ENCODE measurements around the gene HIPK2. TPM values are rescaled to one million over a fixed set of nuclear protein-coding genes. Genes with fewer than 3 reads are reported as not detected.
A peak's percentile ranks its signal among the peaks of the same experiment; 100 is the strongest.

The HIPK2 gene
- total RNA-seq, 6 experiments from 2014 or later = 48.5 to 68.0 (median 59.6) TPM

GRCh38 chr7:139702811-139703486 lies 74.8 kb downstream of the HIPK2 start:
- no peaks in the 10 kb centered on the region for H3K9me3 ChIP-seq
- H3K4me1 ChIP-seq = peaks cover 2 to 33% (median 16%) of the 10 kb centered on the region in 4 donors
- 33% methylated on average over 10 of the region's 10 CpGs for WGBS (ENCODE audit: insufficient coverage, low coverage, low lambda C conversion rate, missing lambda C conversion rate)
- TF ChIP-seq POLR2A (IDR thresholded peaks at IDR 0.05) = no peak
- no peak for TF ChIP-seq CTCF (IDR thresholded peaks at IDR 0.05)
- H3K27me3 ChIP-seq = no peaks in the 10 kb centered on the region
- peak; percentile 63 to 66 (median 64) for ATAC-seq
- intact Hi-C loops (cut with DNase I) = no loop called here
- no peak overlapping the region for H3K4me3 ChIP-seq
- peaks cover 0 to 5% (median 4%) of the 10 kb centered on the region in 4 donors for H3K36me3 ChIP-seq
- peak overlapping the region; percentile 46 to 76 (median 64) for H3K27ac ChIP-seq
- DNase-seq = no peak

- WGBS (ENCODE audit: insufficient coverage, low coverage, low lambda C conversion rate, missing lambda C conversion rate) = 18% methylated on average over 7 of the region's 8 CpGs
- no peak overlapping the region for H3K4me3 ChIP-seq
- H3K9me3 ChIP-seq = no peaks in the 10 kb centered on the region
- intact Hi-C loops (cut with DNase I) = no loop called here
- ATAC-seq (peak; percentile 24 to 53 (median 34)), DNase-seq (no peak)
- peak overlapping the region; percentile 46 to 76 (median 64) for H3K27ac ChIP-seq
- H3K4me1 ChIP-seq = peaks cover 2 to 33% (median 16%) of the 10 kb centered on the region in 4 donors
- H3K27me3 ChIP-seq = no peaks in the 10 kb centered on the region
- H3K36me3 ChIP-seq = peaks cover 0 to 8% (median 3%) of the 10 kb centered on the region in 4 donors
- TF ChIP-seq CTCF (IDR thresholded peaks at IDR 0.05) (no peak), POLR2A (IDR thresholded peaks at IDR 0.05) (no peak)
Observed at GRCh38 chr7:139702313-139702731, 75.5 kb downstream of the HIPK2 start.

GRCh38 chr7:139701908-139702307 lies 75.9 kb downstream of the HIPK2 start:
- ATAC-seq (peak; percentile 7 to 43 (median 17)), DNase-seq (no peak)
- TF ChIP-seq POLR2A (IDR thresholded peaks at IDR 0.05) = no peak
- TF ChIP-seq CTCF (IDR thresholded peaks at IDR 0.05) = no peak
- intact Hi-C loops (cut with DNase I) = no loop called here
- peaks cover 2 to 33% (median 16%) of the 10 kb centered on the region in 4 donors for H3K4me1 ChIP-seq
- H3K36me3 ChIP-seq = peaks cover 0 to 8% (median 3%) of the 10 kb centered on the region in 4 donors
- no peak overlapping the region for H3K4me3 ChIP-seq
- H3K9me3 ChIP-seq = no peaks in the 10 kb centered on the region
- WGBS (ENCODE audit: insufficient coverage, low coverage, low lambda C conversion rate, missing lambda C conversion rate) = 62% methylated on average over 3 of the region's 12 CpGs
- peak overlapping the region; percentile 46 to 76 (median 64) for H3K27ac ChIP-seq
- no peaks in the 10 kb centered on the region for H3K27me3 ChIP-seq

- 75% methylated on average over 12 of the region's 16 CpGs for WGBS (ENCODE audit: insufficient coverage, low coverage, low lambda C conversion rate, missing lambda C conversion rate)
- no peak for DNase-seq
- Histone ChIP-seq H3K36me3 (peaks cover 0 to 8% (median 1%) of the 10 kb centered on the region in 4 donors), H3K9me3 (no peaks in the 10 kb centered on the region), H3K4me1 (peaks cover 2 to 33% (median 16%) of the 10 kb centered on the region in 4 donors), H3K27ac (peak overlapping the region in 2 of 3 donors; percentile 31 to 64), H3K4me3 (no peak overlapping the region), H3K27me3 (no peaks in the 10 kb centered on the region)
- intact Hi-C loops (cut with DNase I) = no loop called here
- no peak for TF ChIP-seq CTCF (IDR thresholded peaks at IDR 0.05)
- TF ChIP-seq POLR2A (IDR thresholded peaks at IDR 0.05) = no peak
- no peak for ATAC-seq
Observed at GRCh38 chr7:139700505-139701235, 77.1 kb downstream of the HIPK2 start.
